Measurements from ENCODE around the gene CADM3. TPM values are rescaled to one million over a fixed set of nuclear protein-coding genes. Genes with fewer than 3 reads are reported as not detected.

CADM3 gene
- total RNA-seq, 1 donor from 2014 or later, result 0.35 TPM

DNA sequence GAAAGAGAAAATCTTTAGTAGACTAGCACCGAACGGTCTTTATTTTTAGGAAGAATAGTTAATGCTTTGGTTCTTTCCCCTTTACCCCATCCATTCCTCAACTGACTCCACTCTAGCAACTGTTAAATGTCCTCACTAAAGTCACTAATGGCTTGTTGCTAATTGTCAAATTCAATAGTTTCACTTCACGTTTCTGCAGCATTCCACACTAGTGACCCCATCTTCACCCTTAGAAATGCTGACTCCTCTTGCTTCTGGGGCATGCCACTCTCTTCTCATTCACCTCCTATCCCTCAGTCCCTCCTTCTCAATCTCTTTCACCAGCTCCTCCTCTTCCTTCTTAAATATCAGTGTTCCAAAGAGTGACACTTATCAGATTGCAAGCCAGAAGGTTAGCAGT is 19.4 kb upstream of the CADM3 start:
- H3K27me3 Mint-ChIP-seq (ENCODE audit: low read depth), result peaks cover 7% of the 10 kb centered on the region
- H3K4me3 Mint-ChIP-seq (ENCODE audit: unreplicated experiment), result no peak overlapping the region

GRCh38 chr1:159161001-159161718 is 10.3 kb upstream of the CADM3 start:
- peaks cover 22% of the 10 kb centered on the region for H3K27me3 Mint-ChIP-seq (ENCODE audit: low read depth)
- H3K27ac Mint-ChIP-seq (ENCODE audit: unreplicated experiment), result peak overlapping the region; percentile 59
- no peak overlapping the region for H3K4me3 Mint-ChIP-seq (ENCODE audit: unreplicated experiment)
- no peaks in the 10 kb centered on the region for H3K9me3 Mint-ChIP-seq (ENCODE audit: low read depth)
- no peak for DNase-seq (ENCODE audit: low spot score)
- no peaks in the 10 kb centered on the region for H3K36me3 Mint-ChIP-seq (ENCODE audit: low read depth)
- TF ChIP-seq CTCF (IDR thresholded peaks at IDR 0.05), result peak; percentile 99
- H3K4me1 Mint-ChIP-seq (ENCODE audit: low read depth), result peaks cover 13% of the 10 kb centered on the region

More for the DNA sequence above, 19.4 kb upstream of the CADM3 start:
- Mint-ChIP-seq H3K36me3 (ENCODE audit: low read depth) (no peaks in the 10 kb centered on the region), H3K27ac (ENCODE audit: unreplicated experiment) (no peak overlapping the region), H3K4me1 (ENCODE audit: low read depth) (no peaks in the 10 kb centered on the region), H3K9me3 (ENCODE audit: low read depth) (peaks cover 15% of the 10 kb centered on the region)
- DNase-seq (ENCODE audit: low spot score), result no peak
- no peak for TF ChIP-seq CTCF (IDR thresholded peaks at IDR 0.05)

- no peak overlapping the region for H3K27ac Mint-ChIP-seq (ENCODE audit: unreplicated experiment)
- peaks cover 13% of the 10 kb centered on the region for H3K4me1 Mint-ChIP-seq (ENCODE audit: low read depth)
- no peaks in the 10 kb centered on the region for H3K9me3 Mint-ChIP-seq (ENCODE audit: low read depth)
- H3K27me3 Mint-ChIP-seq (ENCODE audit: low read depth), result peaks cover 26% of the 10 kb centered on the region
- no peak for DNase-seq (ENCODE audit: low spot score)
- H3K36me3 Mint-ChIP-seq (ENCODE audit: low read depth), result no peaks in the 10 kb centered on the region
- no peak for TF ChIP-seq CTCF (IDR thresholded peaks at IDR 0.05)
- H3K4me3 Mint-ChIP-seq (ENCODE audit: unreplicated experiment), result no peak overlapping the region
Measured at GRCh38 chr1:159161719-159162026, 9.7 kb upstream of the CADM3 start.

GRCh38 chr1:159162516-159163265 is 8.7 kb upstream of the CADM3 start:
- no peaks in the 10 kb centered on the region for H3K36me3 Mint-ChIP-seq (ENCODE audit: low read depth)
- peaks cover 27% of the 10 kb centered on the region for H3K27me3 Mint-ChIP-seq (ENCODE audit: low read depth)
- H3K9me3 Mint-ChIP-seq (ENCODE audit: low read depth), result no peaks in the 10 kb centered on the region
- no peak for TF ChIP-seq CTCF (IDR thresholded peaks at IDR 0.05)
- no peak for DNase-seq (ENCODE audit: low spot score)
- H3K4me3 Mint-ChIP-seq (ENCODE audit: unreplicated experiment), result no peak overlapping the region
- no peak overlapping the region for H3K27ac Mint-ChIP-seq (ENCODE audit: unreplicated experiment)
- H3K4me1 Mint-ChIP-seq (ENCODE audit: low read depth), result peaks cover 13% of the 10 kb centered on the region

DNA sequence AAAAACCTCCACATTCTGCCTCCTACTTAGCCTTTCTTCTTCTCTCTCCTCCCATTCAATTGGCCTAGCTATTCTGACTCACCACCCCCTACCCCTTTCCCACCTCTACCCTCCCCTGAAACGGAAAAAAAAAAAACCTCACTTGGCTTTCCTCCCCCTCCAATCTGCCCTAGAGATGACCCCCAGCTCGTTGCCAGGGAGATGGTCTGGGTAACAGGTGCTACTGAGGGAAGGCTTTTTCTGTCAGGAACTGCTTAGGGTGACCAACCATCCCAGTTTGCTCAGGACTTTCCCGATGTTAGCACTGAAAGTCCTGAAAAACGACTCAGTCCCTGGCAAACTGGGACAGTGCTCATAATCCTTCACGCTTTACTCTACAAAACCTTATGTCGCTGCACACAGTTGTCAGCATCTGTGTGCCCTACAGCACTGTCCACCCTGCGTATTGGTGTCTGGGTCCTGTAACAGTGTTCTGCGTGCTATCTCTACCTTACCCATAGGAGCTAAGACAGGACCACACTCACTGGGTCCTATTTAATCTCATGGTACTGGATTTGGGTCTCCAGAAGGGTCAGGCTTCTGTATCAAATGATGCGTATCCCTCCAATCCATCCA is 7.7 kb upstream of the CADM3 start:
- no peak for TF ChIP-seq CTCF (IDR thresholded peaks at IDR 0.05)
- Mint-ChIP-seq H3K4me3 (ENCODE audit: unreplicated experiment) (no peak overlapping the region), H3K4me1 (ENCODE audit: low read depth) (peaks cover 13% of the 10 kb centered on the region)

More for the DNA sequence above, 7.7 kb upstream of the CADM3 start:
- H3K36me3 Mint-ChIP-seq (ENCODE audit: low read depth), result no peaks in the 10 kb centered on the region
- H3K27ac Mint-ChIP-seq (ENCODE audit: unreplicated experiment), result no peak overlapping the region
- peaks cover 36% of the 10 kb centered on the region for H3K27me3 Mint-ChIP-seq (ENCODE audit: low read depth)
- no peaks in the 10 kb centered on the region for H3K9me3 Mint-ChIP-seq (ENCODE audit: low read depth)
- DNase-seq (ENCODE audit: low spot score), result no peak

Data from chondrocyte (in vitro differentiated cells).